GM21423 (cell line): ENCODE measurements around the gene CYP4F11.
"Not testable (repeated sequence)": the region's sequence is repeated elsewhere in the genome, so short reads cannot be mapped to it uniquely, and the experiment has no call there.

Experiments used
- ATAC-seq: cut with Tn5 transposase; IDR thresholded peaks from one replicate; pipeline ENCODE4 v1.9.1; 2021; ENCODE audit warnings: mild to moderate bottlenecking, moderate library complexity; ENCODE audit not compliant: unreplicated experiment

The CYP4F11 gene

GRCh38 chr19:15923702-15924101 is 10.6 kb downstream of the CYP4F11 start:
- ATAC-seq: no peak

- ATAC-seq: no peak
Observed at GRCh38 chr19:15922021-15922420, 12.3 kb downstream of the CYP4F11 start.

DNA sequence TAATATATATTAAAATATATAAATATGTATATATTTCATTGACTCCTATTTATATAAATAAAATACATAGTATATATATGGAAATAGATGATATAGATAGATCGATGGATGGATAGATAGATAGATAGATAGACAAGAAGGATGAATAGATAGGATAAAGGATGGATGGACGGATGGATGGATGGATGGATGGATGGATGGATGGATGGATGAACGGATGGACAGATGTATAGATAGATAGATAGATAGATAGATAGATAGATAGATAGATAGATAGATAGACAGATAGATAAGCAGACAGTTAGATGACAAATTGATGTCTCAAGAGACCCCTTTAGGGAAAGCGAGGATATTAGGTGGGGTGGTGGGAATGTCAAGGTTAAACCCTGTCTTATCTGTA is 15.1 kb downstream of the CYP4F11 start:
- no peak for ATAC-seq

DNA sequence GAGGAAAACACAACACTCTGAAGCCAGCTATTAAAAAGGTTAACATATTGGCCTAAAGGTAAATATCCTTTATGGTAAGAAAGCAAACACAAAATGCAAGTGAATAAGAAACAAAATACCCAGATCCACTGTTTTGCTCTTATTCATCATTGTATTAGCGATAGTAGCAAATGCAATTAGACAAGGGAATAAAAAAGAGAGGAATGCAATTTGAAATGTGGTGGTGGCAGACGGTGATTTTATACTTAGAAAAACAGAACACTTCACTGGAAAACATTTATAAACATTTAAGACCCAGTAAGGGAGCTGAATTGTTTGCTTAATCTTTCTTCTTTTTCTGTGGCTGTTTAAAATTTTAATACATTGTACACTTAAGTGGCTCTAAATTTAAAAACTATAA is 19.2 kb downstream of the CYP4F11 start:
- ATAC-seq: no peak

GRCh38 chr19:15913830-15914229 is 20.5 kb downstream of the CYP4F11 start:
- ATAC-seq: no peak

GRCh38 chr19:15913384-15913783 is 20.9 kb downstream of the CYP4F11 start:
- no peak for ATAC-seq

DNA sequence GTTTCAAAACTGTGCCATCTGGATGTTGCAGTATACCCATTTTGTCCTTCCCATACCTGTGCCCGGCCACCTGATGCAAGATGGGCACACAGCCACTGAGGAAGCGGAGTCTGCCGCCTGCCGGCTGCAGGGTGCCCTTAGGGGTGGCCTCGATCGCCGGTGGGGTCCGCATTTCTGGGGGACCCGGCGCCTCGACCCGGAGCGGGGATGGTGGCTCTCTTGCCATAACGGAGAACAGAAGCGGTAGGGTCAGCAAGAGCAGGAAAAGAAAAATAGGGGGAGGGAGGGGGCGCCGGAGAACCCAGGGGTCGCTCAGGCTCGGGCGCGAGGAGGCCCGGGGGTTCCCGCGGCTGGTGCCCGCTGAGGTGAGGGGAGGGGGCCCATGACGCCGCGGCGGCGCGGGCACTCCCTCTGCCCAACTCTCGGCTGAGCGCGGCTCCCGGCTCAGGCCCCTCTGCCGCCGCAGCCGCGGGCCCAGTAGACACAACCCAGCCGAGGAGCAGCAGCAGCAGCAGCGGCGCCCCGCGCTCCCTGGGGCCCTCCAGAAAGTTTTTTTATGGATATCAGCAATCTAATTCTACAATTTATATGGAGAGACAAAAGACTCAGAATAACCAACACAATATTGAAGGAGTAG is 22.6 kb downstream of the CYP4F11 start:
- ATAC-seq: no peak

DNA sequence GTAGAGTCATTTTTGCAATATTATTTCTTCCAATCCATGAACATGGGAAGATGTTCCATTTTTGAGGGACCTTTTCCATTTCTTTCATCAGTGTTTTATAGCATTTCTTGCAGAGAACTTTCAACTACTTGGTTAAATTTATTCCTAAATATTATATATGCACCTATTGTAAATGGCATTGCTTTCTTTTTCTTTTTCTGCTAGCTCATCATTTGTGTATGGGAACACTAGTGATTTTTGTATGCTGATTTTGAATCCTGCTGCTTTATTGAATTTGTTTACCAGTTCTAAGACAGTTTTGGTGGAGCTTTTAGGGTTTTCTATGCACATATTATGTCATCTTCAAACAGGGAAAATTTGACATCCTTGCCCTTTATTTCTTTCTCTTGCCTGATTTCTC is 29.3 kb downstream of the CYP4F11 start:
- no peak for ATAC-seq

- not testable (repeated sequence) for ATAC-seq
Observed at GRCh38 chr19:15902898-15903297, 31.4 kb downstream of the CYP4F11 start.

GRCh38 chr19:15902254-15902653 is 32.1 kb downstream of the CYP4F11 start:
- no peak for ATAC-seq

- ATAC-seq: no peak
Observed at GRCh38 chr19:15900504-15900903, 33.8 kb downstream of the CYP4F11 start.

GRCh38 chr19:15900032-15900431 is 34.3 kb downstream of the CYP4F11 start:
- not testable (repeated sequence) for ATAC-seq

- ATAC-seq: not testable (repeated sequence)
Observed at GRCh38 chr19:15899561-15899960, 34.8 kb downstream of the CYP4F11 start.

- ATAC-seq: no peak
Observed at GRCh38 chr19:15897738-15898276, 36.5 kb downstream of the CYP4F11 start, which contains the start of gene CYP4F2. CYP4F2 (minus strand) TSS chr19:15898074; CDS start chr19:15897611, 463 bp downstream.

GRCh38 chr19:15897026-15897737 is 37.1 kb downstream of the CYP4F11 start:
- ATAC-seq: no peak

- no peak for ATAC-seq
Observed at GRCh38 chr19:15895876-15896430, 38.4 kb downstream of the CYP4F11 start.

GRCh38 chr19:15894359-15894758 is 40.0 kb downstream of the CYP4F11 start:
- ATAC-seq: no peak

DNA sequence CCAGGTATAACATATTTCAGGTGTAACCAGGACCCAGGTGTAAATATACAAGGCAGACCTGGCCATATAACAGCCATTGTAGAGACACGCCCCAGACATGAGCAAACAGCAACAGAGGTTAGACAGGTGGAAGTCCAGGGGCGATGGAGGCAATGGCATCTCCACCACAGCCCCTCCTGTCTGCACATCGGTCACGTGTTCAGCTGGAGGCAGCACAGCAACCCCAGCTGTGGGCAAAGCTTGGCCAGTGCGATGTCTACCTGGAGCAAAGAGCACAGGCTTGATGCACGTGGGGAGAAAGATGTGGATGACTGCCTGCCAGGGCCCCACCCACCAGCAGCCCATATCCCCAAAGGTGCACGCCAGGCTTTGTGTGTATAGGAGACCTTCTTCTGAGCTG is 40.9 kb downstream of the CYP4F11 start:
- no peak for ATAC-seq

GRCh38 chr19:15892012-15892411 is 42.3 kb downstream of the CYP4F11 start:
- ATAC-seq: no peak

DNA sequence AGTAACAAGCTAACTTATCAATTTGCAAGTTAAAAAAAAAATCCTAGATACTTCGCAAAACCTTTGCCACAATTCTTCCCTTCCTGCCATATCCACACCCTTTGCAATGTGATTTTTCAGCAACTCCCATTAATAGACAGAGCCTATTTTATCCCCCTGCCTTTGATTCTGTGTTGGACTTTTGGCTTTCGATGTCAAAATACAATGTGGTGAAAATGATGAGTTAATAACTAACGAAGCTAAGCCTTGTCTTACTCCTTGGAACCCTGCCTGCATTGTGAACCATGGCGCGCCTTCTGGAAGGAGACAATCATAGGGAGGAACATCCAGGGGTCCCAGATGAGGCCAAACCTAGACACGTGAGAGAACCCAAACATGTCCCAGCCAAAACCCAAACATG is 42.9 kb downstream of the CYP4F11 start:
- ATAC-seq: no peak

DNA sequence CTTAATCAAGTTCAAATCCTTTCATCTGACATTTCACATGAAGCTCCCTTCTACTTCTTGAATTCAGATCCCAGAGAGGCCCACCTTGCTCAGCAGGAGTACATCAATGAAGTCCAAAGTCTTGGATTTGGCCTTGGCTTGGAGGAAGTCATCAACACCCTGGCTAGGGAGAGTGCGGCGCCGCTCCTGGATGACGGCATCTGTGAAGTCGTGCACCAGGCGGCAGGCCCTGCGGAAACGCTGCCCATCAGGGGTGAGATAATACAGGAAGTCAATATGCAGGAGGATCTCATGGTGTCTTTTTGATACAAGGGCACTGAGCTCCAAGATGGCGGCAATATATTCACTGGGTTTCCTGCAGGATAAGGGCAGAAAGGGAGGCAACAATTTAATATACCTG is 45.0 kb downstream of the CYP4F11 start:
- not testable (repeated sequence) for ATAC-seq

DNA sequence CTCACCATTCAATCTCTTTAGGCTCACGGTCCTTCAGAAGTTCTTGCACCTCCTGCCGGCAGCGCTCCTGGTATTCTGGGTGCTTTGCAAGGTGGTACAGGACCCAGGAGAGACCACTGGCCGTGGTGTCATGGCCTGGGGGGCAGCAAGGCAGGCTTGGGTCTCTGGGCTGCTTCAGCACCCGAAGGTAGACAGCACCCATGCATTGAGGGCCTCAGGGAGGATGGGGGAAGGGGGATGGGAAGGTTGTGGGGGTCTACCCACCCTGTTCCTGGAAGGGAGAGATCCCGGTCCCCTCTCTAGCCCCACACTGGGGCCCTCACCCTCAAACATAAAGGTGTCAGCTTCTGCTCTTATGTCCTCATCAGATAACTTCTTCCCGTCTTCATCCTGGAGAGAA is 48.4 kb downstream of the CYP4F11 start:
- ATAC-seq: no peak
